Activated CD8-positive, alpha-beta memory T cell treated with anti-CD3 and anti-CD28 coated beads, Interleukin-2, amount 50 U/mL, for 4 hours (primary cell): ENCODE measurements around the gene UNC93A.
"Not testable (repeated sequence)": the region's sequence is repeated elsewhere in the genome, so short reads cannot be mapped to it uniquely, and the experiment has no call there.

Experiments used
- DNase-seq: peaks from one replicate; pipeline ENCODE4 v3.0.0-alpha.2; 2020

Gene UNC93A

DNA sequence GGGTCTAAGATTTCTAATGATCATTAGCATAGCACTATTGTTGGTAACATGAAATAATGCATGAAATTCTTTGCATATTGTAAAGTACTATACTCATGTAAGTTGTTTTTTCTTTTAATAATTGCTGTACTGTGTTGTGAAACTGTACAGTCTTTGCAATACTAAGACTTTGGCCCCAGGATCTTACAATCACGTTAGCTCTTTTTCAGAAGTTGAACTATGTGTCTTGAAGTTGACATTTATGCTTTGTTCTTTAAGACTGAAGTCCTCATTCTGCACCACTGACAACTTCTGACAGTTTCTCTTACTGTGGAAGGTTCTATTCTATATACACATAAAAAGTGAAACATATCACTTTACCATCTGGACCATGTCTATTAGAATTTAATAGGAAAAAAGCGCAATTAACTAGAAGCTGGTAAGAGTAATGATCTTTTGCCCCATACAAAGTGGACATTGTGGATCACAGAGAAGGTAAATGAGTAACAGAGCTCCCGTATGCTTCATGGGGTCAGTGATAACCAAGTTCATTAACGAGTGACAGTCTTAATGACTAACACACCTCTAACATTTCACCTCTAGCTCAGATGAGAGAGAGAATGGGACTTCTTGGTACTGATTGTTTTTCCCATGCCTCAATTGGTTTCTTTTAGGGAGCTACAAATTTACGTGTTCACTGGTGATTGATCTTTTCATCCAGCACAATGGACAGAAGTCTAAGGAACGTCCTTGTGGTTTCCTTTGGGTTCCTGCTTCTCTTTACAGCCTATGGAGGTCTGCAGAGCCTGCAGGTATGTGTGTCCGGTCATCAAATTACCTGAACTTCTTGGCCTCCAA is at the start of gene UNC93A:
Gene UNC93A (plus strand): TSS at position 530 of the 837 bp plus-strand sequence. CDS start 175 bp downstream, at position 705.
- no peak for DNase-seq

DNA sequence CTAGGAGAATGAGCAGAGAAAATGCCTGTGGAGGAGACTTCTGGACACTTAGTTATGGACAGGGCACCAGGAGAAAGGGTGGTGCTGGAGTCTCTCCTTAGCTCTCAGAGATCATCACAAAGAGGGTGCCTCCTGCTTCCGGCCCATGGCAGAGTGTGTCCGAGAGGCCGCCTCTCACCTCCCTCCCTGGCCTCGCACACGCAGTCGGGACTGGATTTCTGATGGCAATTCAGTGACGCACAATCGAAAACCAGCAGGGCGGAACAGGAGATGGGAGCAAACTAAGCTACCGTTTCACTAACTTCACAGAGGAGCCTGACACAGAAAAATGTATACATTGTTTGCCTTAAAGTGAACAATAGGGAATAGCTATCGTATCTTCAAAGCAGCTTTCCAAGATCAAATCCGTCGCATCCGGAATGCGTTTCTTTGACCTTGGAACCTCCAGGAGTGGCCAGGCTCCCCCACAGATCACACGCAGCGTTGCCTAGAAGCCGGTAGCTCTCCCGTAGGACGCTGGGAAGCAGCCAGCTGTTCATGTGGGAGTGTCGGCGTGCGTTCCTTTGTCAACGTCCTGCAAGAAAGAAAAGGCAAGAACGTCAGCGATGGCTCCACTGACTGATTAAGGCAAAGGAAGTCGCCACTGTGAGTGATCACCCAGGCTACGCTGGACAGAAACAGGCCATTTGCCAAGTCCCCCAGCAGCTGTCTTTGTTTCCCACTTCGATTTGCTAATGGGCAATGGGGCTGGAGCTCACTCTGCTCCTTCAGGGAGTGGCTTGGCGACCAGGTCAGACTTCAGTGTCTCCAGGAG is 49.6 kb upstream of the UNC93A start:
- not testable (repeated sequence) for DNase-seq

DNA sequence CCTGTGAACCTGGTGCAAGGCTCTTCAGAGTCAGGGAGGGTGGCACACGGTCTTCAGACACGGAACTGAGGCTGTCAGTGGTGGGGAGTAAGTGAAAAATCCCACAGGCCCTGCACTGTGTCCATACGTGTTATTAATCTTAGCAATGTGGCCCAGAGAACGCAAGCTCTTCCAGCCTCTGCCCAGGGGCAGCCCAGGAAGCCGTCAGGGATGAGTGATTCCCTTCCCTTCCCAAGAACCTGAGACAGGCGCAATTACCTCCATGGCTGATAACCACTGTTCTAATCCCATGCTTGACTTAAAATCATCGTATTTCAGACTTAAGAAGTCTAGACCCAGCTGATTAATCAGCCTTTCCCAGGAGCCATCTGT is 49.0 kb upstream of the UNC93A start:
- DNase-seq, result not testable (repeated sequence)

DNA sequence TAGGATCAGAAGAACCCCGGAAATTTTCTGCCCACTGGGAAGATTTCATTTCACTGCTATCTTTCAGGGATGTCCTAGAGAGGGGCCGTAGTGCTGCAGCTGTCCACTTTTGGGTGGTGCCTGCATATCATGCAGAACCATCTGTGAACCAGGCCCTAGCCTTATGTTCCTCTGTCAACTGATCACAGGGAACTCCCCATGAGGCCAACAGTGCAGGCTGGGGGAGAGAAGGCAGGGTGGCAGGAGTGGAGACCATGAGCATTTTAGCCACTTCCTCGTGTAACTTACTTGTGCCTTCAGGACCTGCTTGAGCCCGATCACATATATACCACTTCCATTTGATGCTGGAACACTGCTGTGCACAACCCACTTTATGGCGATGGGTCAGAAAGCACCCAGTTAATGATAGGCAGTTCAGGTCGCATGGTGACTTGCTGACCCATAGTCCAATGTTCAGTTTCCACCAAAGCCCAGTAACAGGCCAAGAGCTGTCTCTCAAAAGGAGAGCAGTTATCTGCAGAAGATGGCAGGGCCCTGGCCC is 48.5 kb upstream of the UNC93A start:
- not testable (repeated sequence) for DNase-seq

DNA sequence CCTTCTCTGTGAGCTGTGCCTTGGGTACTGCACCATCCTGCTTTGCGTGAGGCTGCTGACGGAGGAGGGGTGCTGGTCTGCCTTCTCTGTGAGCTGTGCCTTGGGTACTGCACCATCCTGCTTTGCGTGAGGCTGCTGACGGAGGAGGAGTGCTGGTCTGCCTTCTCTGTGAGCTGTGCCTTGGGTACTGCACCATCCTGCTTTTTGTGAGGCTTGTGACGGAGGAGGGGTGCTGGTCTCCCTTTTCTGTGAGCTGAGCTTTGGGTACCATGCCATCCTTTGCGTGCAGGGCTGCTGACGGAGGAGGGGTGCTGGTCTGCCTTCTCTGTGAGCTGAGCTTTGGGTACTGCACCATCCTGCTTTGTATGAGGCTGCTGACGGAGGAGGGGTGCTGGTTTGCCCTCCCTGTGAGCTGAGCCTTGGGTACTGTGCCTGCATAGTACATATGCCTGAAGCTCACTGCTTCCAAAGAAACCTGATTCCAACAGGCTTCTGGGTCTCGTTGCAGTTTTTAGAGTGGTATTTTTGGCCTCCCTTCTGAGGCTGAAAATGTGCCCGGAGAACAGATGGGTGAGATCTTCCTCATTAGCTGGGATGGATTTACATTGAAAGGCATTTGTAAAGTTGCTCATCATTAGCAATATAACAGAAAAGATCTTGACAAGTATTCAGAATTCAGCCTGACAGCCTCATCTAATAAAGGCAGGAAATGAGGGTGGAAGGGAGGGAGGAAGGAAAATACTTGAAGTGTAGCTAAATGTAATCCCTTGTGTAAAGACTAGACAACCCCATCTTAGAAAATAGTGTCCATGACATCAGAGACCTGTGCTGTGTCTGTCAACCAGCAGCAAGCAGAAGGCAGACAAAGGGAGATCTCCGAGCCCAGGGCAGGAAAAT is 46.8 kb upstream of the UNC93A start:
- DNase-seq, result no peak

DNA sequence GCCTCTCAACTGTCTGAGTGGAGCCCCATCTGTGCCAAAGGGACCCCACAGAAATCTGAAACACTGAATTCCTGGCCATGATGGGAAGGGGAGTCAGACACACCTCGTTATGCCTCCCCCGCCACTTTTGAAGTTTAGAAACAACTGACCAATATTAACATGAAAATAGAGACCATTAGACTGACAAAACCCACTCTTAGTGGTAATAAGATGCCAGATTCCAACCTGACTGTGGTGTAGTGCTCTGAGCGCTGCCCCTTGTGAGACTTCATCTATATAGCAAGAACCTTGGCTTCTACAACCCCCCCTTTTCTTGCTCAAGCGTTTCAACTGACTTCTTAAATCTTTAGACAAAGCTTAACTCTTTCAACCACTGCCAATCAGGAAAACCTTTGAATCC is 46.1 kb upstream of the UNC93A start:
- DNase-seq, result no peak

DNA sequence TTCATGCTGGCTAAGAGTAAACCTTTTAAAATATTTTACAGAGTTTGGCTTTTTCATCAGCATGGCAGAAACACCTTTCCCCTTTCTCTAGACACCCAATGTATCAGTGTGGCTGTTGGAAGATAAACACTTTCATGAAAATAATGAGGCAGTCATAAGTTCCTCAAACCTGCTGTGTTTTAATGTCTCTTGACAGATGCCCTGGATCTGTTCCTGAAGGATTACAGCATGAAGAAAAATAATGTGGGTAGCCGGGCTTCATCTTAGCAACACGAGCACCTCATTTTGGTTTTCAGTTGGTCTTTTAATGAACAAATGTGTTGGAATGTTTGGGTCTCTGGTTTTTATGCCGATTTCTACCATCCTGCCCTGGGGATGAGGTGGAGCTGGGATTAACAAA is 45.5 kb upstream of the UNC93A start:
- no peak for DNase-seq

DNA sequence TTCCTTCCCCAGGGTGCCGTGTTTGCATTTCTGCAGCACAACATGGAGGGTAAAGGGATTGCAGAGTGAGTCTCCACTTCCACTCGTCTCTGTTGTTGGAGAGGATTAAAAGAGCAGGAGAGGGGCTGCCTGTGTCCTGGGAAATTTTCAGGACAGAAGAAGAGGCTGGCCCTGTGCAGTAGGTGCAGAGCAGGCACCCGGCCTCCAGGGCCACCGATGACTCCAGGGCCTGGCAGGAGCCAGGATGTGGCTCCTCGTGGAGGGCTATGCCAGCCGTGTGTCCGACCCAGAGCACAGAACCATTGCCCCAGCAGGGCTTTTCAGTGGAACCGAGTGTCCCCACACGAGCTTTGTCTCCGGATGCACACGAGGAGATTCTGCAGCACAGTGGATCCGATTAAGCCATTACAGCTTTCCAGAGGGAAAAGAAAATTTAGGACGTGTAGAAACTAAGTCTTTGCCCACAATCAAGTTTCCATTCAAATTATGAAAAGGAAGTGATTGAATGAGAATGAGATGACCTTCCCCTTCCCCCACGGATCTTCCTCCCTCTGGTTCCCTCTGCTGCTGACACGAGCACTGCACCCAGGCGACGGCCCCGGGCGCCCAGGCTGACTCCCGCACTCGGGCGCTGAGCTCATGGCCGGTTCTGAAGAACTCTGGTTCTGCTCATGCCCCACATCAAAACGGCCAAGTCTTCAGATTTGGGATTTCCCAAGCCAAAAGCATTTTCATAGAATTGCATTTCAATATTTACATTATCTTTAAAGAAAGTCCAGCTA is 43.1 kb upstream of the UNC93A start:
- DNase-seq, result no peak

DNA sequence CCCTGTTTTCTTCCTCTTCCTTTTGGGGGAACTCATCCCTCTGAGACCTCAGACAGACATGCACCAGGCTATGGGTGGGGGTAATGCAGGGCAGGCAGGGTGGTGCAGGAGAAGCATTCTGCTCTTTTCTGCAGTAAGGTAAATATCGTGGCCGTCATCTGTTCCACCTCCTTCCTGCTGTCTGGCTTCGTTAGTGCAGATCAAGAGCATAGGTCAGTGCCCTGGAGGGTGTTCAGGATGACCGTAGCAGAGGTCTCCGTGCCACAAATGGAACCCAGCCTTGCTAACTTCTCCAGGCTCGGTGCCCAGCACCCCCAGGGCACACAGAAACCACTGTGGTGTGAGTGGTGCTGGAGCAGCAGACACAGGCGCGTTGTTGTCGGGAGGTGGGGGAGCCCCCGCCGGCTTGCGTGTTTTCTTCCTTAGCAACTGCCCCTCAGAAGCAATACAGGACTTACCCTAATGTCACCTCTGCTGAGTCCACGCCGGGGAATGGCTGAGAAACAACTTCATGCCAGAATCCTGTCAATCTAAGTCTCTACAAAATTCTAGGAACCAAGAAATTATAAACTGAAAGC is 42.1 kb upstream of the UNC93A start:
- not testable (repeated sequence) for DNase-seq

DNA sequence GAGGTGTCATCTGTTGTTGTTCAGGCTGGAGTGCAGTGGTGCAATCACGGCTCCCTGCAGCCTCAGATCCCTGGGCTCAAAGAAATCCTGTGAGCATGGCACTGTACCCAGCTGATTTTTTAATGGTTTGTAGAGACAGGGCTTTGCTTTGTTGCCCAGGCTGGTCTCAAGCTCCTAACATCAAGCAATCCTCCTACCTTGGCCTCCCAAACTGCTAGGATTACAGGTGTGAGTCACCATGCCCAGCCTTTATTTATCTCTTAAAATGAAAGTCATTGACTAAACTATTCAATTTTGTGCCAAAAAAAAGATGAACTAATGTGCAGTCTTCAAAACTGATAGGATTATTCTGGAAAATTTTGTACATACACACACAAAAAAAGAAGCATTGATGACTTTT is 38.8 kb upstream of the UNC93A start:
- DNase-seq, result no peak

DNA sequence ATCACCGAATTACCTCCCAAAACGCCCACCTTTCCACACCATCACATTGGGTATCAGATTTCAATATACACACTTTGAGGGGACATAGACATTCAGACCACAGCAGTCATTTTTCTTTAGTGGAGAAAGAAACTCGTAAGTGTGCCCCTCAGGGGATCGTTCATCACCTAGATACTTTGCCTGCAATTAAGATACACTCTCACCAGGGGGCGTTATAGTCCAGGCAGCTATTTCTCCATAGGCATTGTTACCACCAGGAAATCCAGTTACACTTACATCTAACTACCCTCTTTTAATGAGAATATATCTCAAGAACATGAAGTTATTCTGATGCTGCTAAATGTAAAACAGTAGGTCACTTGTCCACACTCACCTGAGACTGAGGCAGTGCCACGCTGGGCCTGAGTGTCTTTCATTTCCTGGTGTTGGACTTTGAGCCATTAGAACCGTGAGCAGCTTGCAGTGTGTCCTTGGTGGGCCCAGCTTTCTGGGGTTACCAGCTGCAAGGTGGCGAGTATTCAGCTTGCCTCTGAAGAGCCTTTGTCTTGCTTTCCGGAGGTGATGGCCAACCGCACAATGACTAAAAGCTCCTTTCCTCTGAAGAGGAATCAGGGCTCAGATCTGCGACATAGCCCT is 35.1 kb upstream of the UNC93A start:
- no peak for DNase-seq

DNA sequence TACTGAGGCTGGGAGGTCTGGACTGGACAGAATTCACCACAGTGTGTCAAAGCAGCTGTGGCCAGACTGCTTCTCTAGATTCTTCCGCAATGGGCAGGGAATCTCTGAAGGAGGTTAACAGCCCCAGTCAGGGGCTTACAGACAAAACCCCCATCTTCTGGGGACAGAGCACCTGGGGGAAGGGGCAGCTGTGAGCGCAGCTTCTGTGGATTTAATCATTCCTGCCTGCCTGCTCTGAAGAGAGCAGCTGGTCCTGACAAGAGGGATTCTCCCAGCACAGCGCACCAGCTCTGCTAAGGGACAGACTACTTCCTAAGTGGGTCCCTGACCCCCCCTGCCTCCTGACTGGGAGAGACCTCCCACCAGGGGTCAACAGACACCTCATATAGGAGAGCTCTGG is 32.5 kb upstream of the UNC93A start:
- DNase-seq, result no peak

DNA sequence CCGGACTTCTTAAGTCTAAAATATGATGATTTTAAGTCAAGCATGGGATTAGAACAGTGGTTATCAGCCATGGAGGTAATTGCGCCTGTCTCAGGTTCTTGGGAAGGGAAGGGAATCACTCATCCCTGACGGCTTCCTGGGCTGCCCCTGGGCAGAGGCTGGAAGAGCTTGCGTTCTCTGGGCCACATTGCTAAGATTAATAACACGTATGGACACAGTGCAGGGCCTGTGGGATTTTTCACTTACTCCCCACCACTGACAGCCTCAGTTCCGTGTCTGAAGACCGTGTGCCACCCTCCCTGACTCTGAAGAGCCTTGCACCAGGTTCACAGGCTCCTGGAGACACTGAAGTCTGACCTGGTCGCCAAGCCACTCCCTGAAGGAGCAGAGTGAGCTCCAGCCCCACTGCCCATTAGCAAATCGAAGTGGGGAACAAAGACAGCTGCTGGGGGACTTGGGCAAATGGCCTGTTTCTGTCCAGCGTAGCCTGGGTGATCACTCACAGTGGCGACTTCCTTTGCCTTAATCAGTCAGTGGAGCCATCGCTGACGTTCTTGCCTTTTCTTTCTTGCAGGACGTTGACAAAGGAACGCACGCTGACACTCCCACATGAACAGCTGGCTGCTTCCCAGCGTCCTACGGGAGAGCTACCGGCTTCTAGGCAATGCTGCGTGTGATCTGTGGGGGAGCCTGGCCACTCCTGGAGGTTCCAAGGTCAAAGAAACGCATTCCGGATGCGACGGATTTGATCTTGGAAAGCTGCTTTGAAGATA is 24.9 kb upstream of the UNC93A start:
- not testable (repeated sequence) for DNase-seq

DNA sequence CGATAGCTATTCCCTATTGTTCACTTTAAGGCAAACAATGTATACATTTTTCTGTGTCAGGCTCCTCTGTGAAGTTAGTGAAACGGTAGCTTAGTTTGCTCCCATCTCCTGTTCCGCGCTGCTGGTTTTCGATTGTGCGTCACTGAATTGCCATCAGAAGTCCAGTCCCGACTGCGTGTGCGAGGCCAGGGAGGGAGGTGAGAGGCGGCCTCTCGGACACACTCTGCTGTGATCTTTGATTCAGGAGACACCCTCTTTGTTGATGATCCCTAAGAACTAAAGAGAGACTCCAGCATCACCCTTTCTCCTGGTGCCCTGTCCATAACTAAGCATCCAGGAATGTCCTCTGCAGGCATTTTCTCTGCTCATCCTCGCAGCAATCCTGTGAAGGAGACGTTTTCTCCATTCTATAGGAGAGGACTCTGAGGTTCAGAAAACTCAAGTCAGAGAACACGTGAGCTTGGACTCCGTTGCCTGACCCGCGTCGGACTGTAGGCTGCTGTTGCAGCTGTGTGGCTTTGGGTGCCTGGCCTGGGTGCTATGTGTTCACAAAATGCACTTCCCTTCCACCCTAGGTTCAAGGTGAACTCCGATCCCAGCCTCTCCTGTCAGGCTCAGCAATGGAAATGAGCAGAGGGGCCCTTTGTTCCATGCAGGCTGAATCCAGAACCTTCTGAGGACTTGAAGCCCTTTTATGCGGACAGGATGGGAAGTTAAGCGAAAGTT is 24.1 kb upstream of the UNC93A start:
- no peak for DNase-seq

DNA sequence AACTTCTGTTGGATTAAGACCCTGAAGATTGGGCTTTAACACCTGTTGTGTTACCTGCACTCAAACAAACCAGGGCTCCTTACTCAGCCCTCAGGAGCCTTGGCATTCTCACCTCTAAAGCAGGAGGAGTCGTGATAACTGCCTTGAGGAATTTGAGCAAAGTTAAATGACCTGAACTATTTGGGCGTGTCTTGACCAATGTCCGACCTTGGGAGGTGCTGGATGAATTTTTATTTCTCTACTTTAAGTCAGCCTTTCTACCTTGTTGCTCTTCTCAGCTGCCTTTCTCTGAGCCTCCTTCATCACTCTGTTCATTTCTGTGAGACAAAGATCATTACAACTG is 23.6 kb upstream of the UNC93A start:
- DNase-seq, result not testable (repeated sequence)

DNA sequence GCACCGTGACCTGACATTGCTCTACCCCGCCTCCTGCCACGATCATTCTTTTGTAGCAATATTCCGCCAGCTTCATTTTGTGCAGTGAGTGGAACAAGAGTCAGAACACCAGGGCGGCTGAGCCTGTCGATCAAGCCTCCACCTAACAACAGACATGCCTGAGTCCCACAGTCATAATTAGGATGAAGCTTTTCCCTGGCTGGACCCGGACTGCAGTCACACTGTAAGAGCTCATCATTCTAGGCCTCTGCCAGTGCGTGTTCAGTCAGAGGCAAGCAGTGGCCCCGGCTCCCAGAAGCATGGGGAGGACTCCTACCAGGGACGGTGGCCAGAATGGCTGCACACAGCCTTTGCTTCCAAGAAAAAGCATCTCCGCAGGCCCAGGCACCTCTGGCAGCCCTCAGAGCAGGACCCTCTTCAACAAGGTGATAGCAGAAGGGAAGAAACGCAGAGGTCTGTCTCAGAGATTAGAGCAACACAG is 23.2 kb upstream of the UNC93A start:
- DNase-seq, result no peak

DNA sequence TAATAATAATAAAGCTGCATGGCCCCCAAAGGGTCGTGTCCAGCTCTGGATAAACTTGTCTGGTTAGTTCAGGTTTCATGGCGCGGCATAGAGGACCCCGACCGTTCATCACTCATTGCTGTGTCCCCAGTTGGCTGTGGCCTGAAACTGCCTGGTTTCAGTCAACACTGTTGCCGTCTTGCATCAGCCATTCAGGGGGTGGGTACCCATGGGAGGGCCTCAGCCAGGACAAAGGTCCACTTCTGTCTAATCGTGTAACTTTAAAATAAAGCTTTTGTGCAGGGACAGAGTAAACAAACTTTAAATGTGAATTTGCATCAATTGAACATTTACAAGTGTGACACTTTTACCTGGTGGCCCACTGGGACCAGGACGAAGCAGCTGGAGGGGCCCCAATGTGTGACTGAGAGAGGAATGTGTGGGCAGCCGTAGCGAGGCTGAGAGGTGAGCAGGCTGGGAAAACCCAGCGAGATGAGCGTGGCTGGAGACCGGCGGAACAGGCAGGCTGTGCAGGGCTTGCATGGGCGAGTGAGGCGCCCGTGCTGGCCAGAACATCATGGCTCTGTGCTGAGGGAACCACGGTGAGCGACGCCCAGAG is 22.3 kb upstream of the UNC93A start:
- no peak for DNase-seq

DNA sequence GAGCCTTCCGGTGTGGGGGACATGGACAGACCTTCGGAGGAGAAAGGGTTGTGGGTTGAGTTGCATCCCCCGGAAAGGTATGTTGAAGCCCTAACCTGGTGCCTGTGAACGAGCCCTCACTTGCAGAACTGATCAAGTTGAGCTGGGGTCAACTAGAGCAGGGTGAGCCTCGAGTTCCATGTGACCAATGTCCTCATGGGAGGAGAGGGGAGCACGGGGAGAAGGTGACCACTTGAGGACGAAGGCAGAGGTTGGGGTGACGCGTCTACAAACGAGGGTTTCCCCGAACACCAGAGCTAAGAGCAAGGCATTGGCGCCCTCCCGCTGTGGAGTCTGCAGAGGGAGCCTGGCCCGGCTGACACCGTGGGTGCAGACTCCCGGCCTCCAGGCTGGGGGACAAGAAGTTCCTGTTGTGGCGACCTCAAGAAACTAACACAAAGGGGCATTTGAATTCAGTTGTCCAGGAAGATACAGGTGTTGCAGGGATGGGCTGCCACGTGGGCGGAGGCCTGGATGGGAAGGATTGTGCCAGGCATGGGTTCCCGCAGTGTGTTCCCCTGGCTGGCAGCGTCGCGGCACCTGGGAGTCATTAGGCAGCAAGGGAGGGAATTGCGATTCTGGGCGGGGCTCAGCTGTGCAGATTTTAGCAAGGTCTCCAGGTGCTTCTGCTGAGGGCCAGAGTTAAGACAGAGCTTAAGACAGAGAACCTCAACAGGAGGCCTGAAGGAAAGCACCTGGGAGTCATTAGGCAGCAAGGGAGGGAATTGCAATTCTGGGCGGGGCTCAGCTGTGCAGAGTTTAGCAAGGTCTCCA is 20.4 kb upstream of the UNC93A start:
- DNase-seq, result no peak
